Measurements from ENCODE around the gene HRG. TPM values are rescaled to one million over a fixed set of nuclear protein-coding genes. Genes with fewer than 3 reads are reported as not detected.

Gene HRG
- total and polyA plus RNA-seq, 2 experiments from 2014 or later = not detected

GRCh38 chr3:186617036-186617946 lies 48.5 kb upstream of the HRG start:
- Mint-ChIP-seq H3K27me3 (ENCODE audit: insufficient read depth, low read depth, poor library complexity) (peaks cover 15% of the 10 kb centered on the region), H3K27ac (no peak overlapping the region), H3K9me3 (peaks cover 3% of the 10 kb centered on the region; the same call in 1 of the 3 replicates), H3K36me3 (ENCODE audit: low read depth) (no peaks in the 10 kb centered on the region), H3K4me1 (peaks cover 13% of the 10 kb centered on the region), H3K4me3 (peak overlapping the region; percentile 52; the same call in 2 of the 3 replicates)
- peaks cover 11% of the 10 kb centered on the region for H3K4me1 ChIP-seq (ENCODE audit: insufficient read depth)
- no peaks in the 10 kb centered on the region for H3F3A ChIP-seq (replicated peaks; ENCODE audit: low read depth)
- peak overlapping the region; percentile 78 for H2AFZ ChIP-seq
- peaks cover 6% of the 10 kb centered on the region; the same call in 1 of the 2 replicates for H3K27me3 ChIP-seq (ENCODE audit: insufficient read depth)
- no peaks in the 10 kb centered on the region for H3K36me3 ChIP-seq (ENCODE audit: insufficient read depth)
- peak overlapping the region; percentile 61 for H3K4me2 ChIP-seq
- DNase-seq (ENCODE audit: low spot score) (peak; percentile 88), ATAC-seq (peak; percentile 96)
- no peaks in the 10 kb centered on the region for H3K79me2 ChIP-seq (replicated peaks; ENCODE audit: insufficient read depth)
- no peaks in the 10 kb centered on the region for H4K20me1 ChIP-seq (replicated peaks; ENCODE audit: insufficient read depth)
- H3K4me3 ChIP-seq = peak overlapping the region; percentile 19; the same call in 1 of the 2 replicates
- no peak overlapping the region for H3K27ac ChIP-seq (ENCODE audit: low read depth)
- 0 out of 2 replicates have a peak, but pooled peaks cover 7% of the 10 kb centered on the region for H3K9me2 ChIP-seq (ENCODE audit: insufficient read depth)
- TF ChIP-seq CTCF (conservative IDR thresholded peaks at IDR 0.05; ENCODE audit: low read depth in 2 of 2) = peak; percentile 91 to 98
- no peak for TF ChIP-seq POLR2AphosphoS5 (IDR thresholded peaks at IDR 0.05; ENCODE audit: low read depth)

GRCh38 chr3:186618318-186618938 lies 47.4 kb upstream of the HRG start:
- Histone ChIP-seq H3K4me2 (no peak overlapping the region), H3K4me3 (no peak overlapping the region), H3K36me3 (ENCODE audit: insufficient read depth) (no peaks in the 10 kb centered on the region), H3K4me1 (ENCODE audit: insufficient read depth) (peaks cover 11% of the 10 kb centered on the region), H3K79me2 (replicated peaks; ENCODE audit: insufficient read depth) (no peaks in the 10 kb centered on the region), H2AFZ (0 out of 2 replicates have a peak overlapping the region, but pooled peaks have one; percentile 74), H3K27ac (ENCODE audit: low read depth) (no peak overlapping the region), H3K27me3 (ENCODE audit: insufficient read depth) (peaks cover 6% of the 10 kb centered on the region; the same call in 1 of the 2 replicates), H3F3A (replicated peaks; ENCODE audit: low read depth) (no peaks in the 10 kb centered on the region), H4K20me1 (replicated peaks; ENCODE audit: insufficient read depth) (no peaks in the 10 kb centered on the region), H3K9me2 (ENCODE audit: insufficient read depth) (0 out of 2 replicates have a peak, but pooled peaks cover 7% of the 10 kb centered on the region)
- DNase-seq (ENCODE audit: low spot score) (no peak), ATAC-seq (no peak)
- Mint-ChIP-seq H3K4me1 (peaks cover 13% of the 10 kb centered on the region), H3K4me3 (no peak overlapping the region), H3K27me3 (ENCODE audit: insufficient read depth, low read depth, poor library complexity) (peaks cover 15% of the 10 kb centered on the region), H3K27ac (no peak overlapping the region), H3K9me3 (peaks cover 3% of the 10 kb centered on the region; the same call in 1 of the 3 replicates), H3K36me3 (ENCODE audit: low read depth) (no peaks in the 10 kb centered on the region)
- no peak for TF ChIP-seq ZNF462 (CRISPR knock-in tag; IDR thresholded peaks at IDR 0.05)
- no peak for TF ChIP-seq ZNF331 (CRISPR knock-in tag; IDR thresholded peaks at IDR 0.05; ENCODE audit: low read depth)
- no peak for TF ChIP-seq CTCF (conservative IDR thresholded peaks at IDR 0.05; ENCODE audit: low read depth in 2 of 2)
- no peak for TF ChIP-seq EZH2 (IDR thresholded peaks at IDR 0.05; ENCODE audit: low read depth, unreplicated experiment)
- TF ChIP-seq NANOG (IDR thresholded peaks at IDR 0.05; ENCODE audit: borderline replicate concordance) = no peak
- TF ChIP-seq STAT1 (IDR thresholded peaks at IDR 0.05; ENCODE audit: unreplicated experiment) = no peak
- no peak for TF ChIP-seq POLR2AphosphoS5 (IDR thresholded peaks at IDR 0.05; ENCODE audit: low read depth)
- TF ChIP-seq EZH2phosphoT487 (IDR thresholded peaks at IDR 0.05; ENCODE audit: unreplicated experiment) = no peak

All from GM23338 (cell line).